Vagina (tissue), 2 donors: ENCODE results near the gene NIT2.

Source experiments
- POLR2A ChIP-seq, 2 donors: fragments of 450-650 bp; IDR thresholded peaks; one replicate each; pipeline ENCODE4 v1.6.1; 2017; ENCODE audit warnings: antibody characterized with exemption in 2 of 2, mild to moderate bottlenecking in 2 of 2, moderate library complexity in 2 of 2
- TF ChIP-seq, protein P1 (sequence below), 3 experiments: fragments of 450-650 bp in 2 of 3; fragments of 200-600 bp in 1 of 3; sonication (generic) in 1 of 3; IDR thresholded peaks; one replicate each; pipeline ENCODE4 v1.5.1; 2017 to 2019; ENCODE audit warnings: antibody characterized with exemption in 3 of 3, mild to moderate bottlenecking in 2 of 3, moderate library complexity in 2 of 3

- TF ChIP-seq POLR2A (IDR thresholded peaks at IDR 0.05), result no peak
- TF ChIP-seq, protein P1, sequence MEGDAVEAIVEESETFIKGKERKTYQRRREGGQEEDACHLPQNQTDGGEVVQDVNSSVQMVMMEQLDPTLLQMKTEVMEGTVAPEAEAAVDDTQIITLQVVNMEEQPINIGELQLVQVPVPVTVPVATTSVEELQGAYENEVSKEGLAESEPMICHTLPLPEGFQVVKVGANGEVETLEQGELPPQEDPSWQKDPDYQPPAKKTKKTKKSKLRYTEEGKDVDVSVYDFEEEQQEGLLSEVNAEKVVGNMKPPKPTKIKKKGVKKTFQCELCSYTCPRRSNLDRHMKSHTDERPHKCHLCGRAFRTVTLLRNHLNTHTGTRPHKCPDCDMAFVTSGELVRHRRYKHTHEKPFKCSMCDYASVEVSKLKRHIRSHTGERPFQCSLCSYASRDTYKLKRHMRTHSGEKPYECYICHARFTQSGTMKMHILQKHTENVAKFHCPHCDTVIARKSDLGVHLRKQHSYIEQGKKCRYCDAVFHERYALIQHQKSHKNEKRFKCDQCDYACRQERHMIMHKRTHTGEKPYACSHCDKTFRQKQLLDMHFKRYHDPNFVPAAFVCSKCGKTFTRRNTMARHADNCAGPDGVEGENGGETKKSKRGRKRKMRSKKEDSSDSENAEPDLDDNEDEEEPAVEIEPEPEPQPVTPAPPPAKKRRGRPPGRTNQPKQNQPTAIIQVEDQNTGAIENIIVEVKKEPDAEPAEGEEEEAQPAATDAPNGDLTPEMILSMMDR (IDR thresholded peaks at IDR 0.05), result no peak
These were observed 4.6 kb upstream of the NIT2 start for GRCh38 chr3:100329800-100330489.
